Measurements from ENCODE around the gene COG4. TPM values are rescaled to one million over a fixed set of nuclear protein-coding genes. Genes with fewer than 3 reads are reported as not detected.
A peak's percentile ranks its signal among the peaks of the same experiment; 100 is the strongest.

COG4 gene
- total RNA-seq, 6 experiments from 2014 or later = 24.5 to 32.9 (median 30.7) TPM

GRCh38 chr16:70430667-70431536 is 92.5 kb downstream of the COG4 start:
- Histone ChIP-seq H3K4me3 (no peak overlapping the region), H3K36me3 (peaks cover 0 to 2% (median 0%) of the 10 kb centered on the region in 4 donors), H3K9me3 (no peaks in the 10 kb centered on the region), H3K4me1 (peaks cover 2 to 52% (median 20%) of the 10 kb centered on the region in 4 donors), H3K27me3 (no peaks in the 10 kb centered on the region), H3K27ac (peak overlapping the region; percentile 53 to 76 (median 54))
- TF ChIP-seq POLR2A (IDR thresholded peaks at IDR 0.05) (no peak), CTCF (IDR thresholded peaks at IDR 0.05) (no peak)
- intact Hi-C loops (cut with DNase I) = no loop called here
- WGBS (ENCODE audit: insufficient coverage, low coverage, low lambda C conversion rate, missing lambda C conversion rate) = 37% methylated on average over 7 of the region's 11 CpGs
- ATAC-seq (peak in 2 of 4 donors; percentile 1 to 2), DNase-seq (no peak)

Small RNA genes lying within 50 kb of the gene (small RNA-seq; reads per million reads assigned to genes)
- gene RNU6-23P = 0.39 to 0.48 reads per million in 2 experiments
- gene RPS27P26 = 0 reads per million in 2 experiments
- gene SNORD111 = 290 to 337 reads per million in 2 experiments
- 472 to 683 reads per million in 2 experiments for gene SNORD111B

Other genes starting within 250 kb of the COG4 start
- gene AARS1, start 234.0 kb downstream of the COG4 start, total RNA-seq = 10 to 100 TPM; 74.2 to 91.8 (median 80.7) TPM
- 10 to 100 TPM; 15.2 to 32.3 (median 20.0) TPM for gene DDX19B, start 224.4 kb downstream of the COG4 start, total RNA-seq
- gene DDX19A, start 176.7 kb downstream of the COG4 start, total RNA-seq = 10 to 100 TPM; 14.0 to 30.0 (median 18.1) TPM
- gene ST3GAL2, start 84.5 kb downstream of the COG4 start, total RNA-seq = 10 to 100 TPM; 10.4 to 16.7 (median 14.5) TPM
- 10 to 100 TPM; 10.9 to 16.7 (median 13.4) TPM for gene FCSK, start 69.0 kb downstream of the COG4 start, total RNA-seq
- gene SF3B3, start 262 bp upstream of the COG4 start, total RNA-seq = 100 to 1,000 TPM in 1 of 6 experiments, 10 to 100 TPM in 5; 51.4 to 110 (median 90.7) TPM
- gene IL34, start 123.0 kb upstream of the COG4 start, total RNA-seq = 1 to 10 TPM in 1 of 6 experiments, under 1 TPM in 5; 0.27 to 1.1 (median 0.49) TPM
- 100 to 1,000 TPM in 2 of 6 experiments, 10 to 100 TPM in 4; 28.5 to 117 (median 80.2) TPM for gene MTSS2, start 162.5 kb upstream of the COG4 start, total RNA-seq